ENCODE results near the gene MSX2.

The MSX2 gene

GRCh38 chr5:174721530-174722432 is 2.6 kb upstream of the MSX2 start:
- Mint-ChIP-seq H3K27ac (ENCODE audit: low read depth) (no peak overlapping the region), H3K4me1 (peaks cover 5% of the 10 kb centered on the region), H3K4me3 (no peak overlapping the region), H3K9me3 (no peaks in the 10 kb centered on the region), H3K36me3 (ENCODE audit: insufficient read depth) (no peaks in the 10 kb centered on the region), H3K27me3 (peaks cover 72% of the 10 kb centered on the region)
- DNase-seq (ENCODE audit: low spot score in 2 of 2), result no peak
- no peak for ATAC-seq (replicated peaks; ENCODE audit: extremely low read depth, poor library complexity, severe bottlenecking)

DNA sequence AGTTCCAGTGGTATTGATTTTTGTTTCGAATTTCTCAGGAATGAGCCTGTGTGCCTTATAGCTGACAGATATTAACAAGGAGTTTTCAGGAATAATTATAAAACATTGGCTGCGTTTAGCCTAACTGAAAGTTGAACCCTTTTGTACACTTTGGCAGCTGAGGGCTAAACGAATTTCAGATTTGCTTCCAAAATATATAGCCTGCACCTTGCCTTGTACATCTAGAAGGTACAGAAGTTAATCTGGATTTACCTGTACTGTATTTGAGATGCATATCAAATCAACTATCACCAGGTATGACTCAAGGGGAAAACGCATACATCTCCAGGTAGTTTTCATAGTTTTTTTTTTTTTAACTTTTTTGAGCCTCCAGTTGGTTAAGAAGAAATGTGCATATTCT is 1.9 kb upstream of the MSX2 start:
- H3K27ac Mint-ChIP-seq (ENCODE audit: low read depth), result no peak overlapping the region
- H3K27me3 Mint-ChIP-seq, result peaks cover 79% of the 10 kb centered on the region
- H3K4me3 Mint-ChIP-seq, result no peak overlapping the region
- DNase-seq (ENCODE audit: low spot score in 2 of 2) (no peak), ATAC-seq (replicated peaks; ENCODE audit: extremely low read depth, poor library complexity, severe bottlenecking) (no peak)
- H3K9me3 Mint-ChIP-seq, result no peaks in the 10 kb centered on the region
- no peaks in the 10 kb centered on the region for H3K36me3 Mint-ChIP-seq (ENCODE audit: insufficient read depth)
- peaks cover 5% of the 10 kb centered on the region for H3K4me1 Mint-ChIP-seq

DNA sequence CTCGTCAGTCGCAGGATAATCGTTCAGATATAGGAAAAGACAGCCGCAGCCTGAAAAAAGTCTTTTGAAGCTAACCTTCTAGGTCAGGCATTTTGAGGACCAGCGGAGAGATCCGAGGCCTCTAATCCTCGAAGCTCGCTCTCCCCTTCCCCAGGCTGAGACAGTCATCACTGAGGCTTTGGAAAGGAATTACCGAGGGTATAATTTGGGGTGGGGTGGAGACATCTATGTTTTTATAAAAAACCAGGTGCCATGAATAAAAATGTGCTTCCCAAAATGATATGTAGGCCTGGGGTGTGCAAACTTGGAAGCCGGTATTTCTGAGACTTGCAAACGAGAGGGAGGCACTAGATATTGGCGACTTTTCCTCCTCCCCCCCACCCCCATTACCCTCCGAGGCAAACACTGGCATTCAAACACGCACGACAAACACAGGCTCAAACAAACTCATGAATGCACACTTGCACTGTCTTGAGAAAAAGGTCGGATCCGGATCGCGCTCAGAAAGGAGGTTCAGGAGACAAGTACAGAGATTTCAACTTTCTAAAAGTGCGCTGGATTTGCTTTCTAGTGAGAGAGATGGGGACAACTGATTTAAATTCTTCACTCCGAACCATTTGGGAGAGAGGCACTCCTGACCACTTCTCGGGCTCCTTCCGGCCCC is 935 bp upstream of the MSX2 start:
- DNase-seq (ENCODE audit: low spot score in 2 of 2), result no peak
- no peak for ATAC-seq (replicated peaks; ENCODE audit: extremely low read depth, poor library complexity, severe bottlenecking)
- Mint-ChIP-seq H3K4me3 (peak overlapping the region; percentile 43), H3K4me1 (peaks cover 5% of the 10 kb centered on the region), H3K36me3 (ENCODE audit: insufficient read depth) (no peaks in the 10 kb centered on the region), H3K27me3 (peaks cover 85% of the 10 kb centered on the region), H3K27ac (ENCODE audit: low read depth) (no peak overlapping the region), H3K9me3 (no peaks in the 10 kb centered on the region)

GRCh38 chr5:174723979-174724483 is 351 bp upstream of the MSX2 start:
- Mint-ChIP-seq H3K4me3 (peak overlapping the region; percentile 43), H3K36me3 (ENCODE audit: insufficient read depth) (no peaks in the 10 kb centered on the region), H3K9me3 (no peaks in the 10 kb centered on the region), H3K27me3 (peaks cover 85% of the 10 kb centered on the region), H3K4me1 (peaks cover 5% of the 10 kb centered on the region), H3K27ac (ENCODE audit: low read depth) (no peak overlapping the region)
- ATAC-seq (replicated peaks; ENCODE audit: extremely low read depth, poor library complexity, severe bottlenecking) (no peak), DNase-seq (ENCODE audit: low spot score in 2 of 2) (no peak)

- ATAC-seq (replicated peaks; ENCODE audit: extremely low read depth, poor library complexity, severe bottlenecking), result no peak
- Mint-ChIP-seq H3K36me3 (ENCODE audit: insufficient read depth) (no peaks in the 10 kb centered on the region), H3K27me3 (peaks cover 81% of the 10 kb centered on the region), H3K4me1 (peaks cover 5% of the 10 kb centered on the region), H3K4me3 (no peak overlapping the region), H3K9me3 (no peaks in the 10 kb centered on the region), H3K27ac (ENCODE audit: low read depth) (no peak overlapping the region)
- DNase-seq (ENCODE audit: low spot score in 2 of 2), result no peak
Observed at GRCh38 chr5:174725261-174725990, 1.0 kb downstream of the MSX2 start.

DNA sequence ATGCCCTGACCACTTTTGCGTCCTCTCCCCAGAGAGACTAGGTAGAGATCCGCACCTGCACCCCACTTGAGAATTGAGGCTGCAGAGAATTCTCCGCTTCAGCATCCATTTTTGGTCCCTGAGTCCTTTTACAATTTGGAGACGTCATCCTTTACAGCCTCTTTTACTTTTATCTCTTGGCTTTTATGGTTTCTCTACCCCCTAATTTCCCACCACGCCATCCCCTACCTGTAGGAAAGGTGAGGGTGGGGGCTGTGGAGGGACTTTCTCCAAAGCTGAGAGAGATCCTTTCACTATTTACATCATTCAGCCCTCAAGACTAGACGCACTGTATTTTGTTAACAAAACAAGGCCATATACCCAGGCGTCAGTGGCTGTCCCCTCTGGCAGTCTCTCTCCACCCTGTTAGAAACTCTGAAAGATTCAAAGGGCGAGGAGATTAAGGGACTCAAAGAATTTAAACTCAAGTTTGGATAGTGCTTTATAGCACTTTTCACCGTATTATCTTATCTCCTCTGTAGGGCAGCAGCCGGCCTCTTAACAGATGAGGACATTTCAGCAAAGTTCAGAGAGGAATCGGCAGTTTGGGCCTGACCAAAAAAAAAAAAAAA is 1.7 kb downstream of the MSX2 start:
- Mint-ChIP-seq H3K9me3 (no peaks in the 10 kb centered on the region), H3K36me3 (ENCODE audit: insufficient read depth) (no peaks in the 10 kb centered on the region), H3K4me1 (peaks cover 5% of the 10 kb centered on the region), H3K4me3 (no peak overlapping the region), H3K27ac (ENCODE audit: low read depth) (no peak overlapping the region), H3K27me3 (peaks cover 84% of the 10 kb centered on the region)
- no peak for ATAC-seq (replicated peaks; ENCODE audit: extremely low read depth, poor library complexity, severe bottlenecking)
- DNase-seq (ENCODE audit: low spot score in 2 of 2), result no peak

DNA sequence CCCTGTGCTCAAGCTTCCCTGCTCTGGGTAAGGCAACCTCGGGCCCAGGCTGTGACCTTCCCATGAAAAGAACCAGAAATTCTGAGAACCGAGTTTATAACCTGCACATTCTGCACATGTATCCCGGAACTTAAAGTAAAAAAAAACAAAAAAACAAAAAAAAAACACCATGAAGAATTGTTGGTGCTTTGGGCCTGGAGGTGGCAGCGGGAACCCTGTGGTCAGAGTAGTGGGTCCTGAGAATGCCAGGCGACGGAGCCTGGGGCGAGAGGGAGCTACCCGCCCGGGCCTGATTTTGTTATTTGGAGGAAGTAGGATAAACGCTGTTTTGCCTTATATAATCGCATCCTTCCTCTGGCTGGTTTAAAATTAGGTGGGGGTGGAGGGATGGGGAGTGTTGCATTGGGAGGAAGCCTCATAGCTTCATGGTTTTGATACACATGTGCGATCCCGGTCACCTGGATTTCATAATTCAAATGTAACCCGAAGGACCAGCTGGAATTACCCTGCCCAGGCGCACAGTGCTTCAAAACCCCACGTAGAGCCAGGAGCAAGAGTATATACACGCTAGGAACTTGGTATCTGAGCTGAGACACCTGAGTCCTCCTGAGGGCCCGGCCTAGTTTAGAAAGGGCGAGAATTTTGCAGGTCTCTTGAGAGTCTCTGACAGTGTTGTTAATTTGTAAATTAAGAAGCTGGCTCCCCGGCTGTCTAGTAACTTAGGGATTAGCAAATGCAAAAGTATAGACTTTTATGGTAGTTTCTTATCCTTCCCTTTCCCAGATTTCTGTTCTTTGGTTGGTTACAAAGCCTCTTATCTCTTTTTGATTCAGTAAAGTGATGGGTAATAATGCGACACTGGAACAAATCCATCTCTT is 2.8 kb downstream of the MSX2 start:
- ATAC-seq (replicated peaks; ENCODE audit: extremely low read depth, poor library complexity, severe bottlenecking), result no peak
- H3K36me3 Mint-ChIP-seq (ENCODE audit: insufficient read depth), result no peaks in the 10 kb centered on the region
- no peak overlapping the region for H3K4me3 Mint-ChIP-seq
- H3K27me3 Mint-ChIP-seq, result peaks cover 83% of the 10 kb centered on the region
- H3K27ac Mint-ChIP-seq (ENCODE audit: low read depth), result no peak overlapping the region
- no peak for DNase-seq (ENCODE audit: low spot score in 2 of 2)
- H3K9me3 Mint-ChIP-seq, result no peaks in the 10 kb centered on the region
- peaks cover 5% of the 10 kb centered on the region for H3K4me1 Mint-ChIP-seq

DNA sequence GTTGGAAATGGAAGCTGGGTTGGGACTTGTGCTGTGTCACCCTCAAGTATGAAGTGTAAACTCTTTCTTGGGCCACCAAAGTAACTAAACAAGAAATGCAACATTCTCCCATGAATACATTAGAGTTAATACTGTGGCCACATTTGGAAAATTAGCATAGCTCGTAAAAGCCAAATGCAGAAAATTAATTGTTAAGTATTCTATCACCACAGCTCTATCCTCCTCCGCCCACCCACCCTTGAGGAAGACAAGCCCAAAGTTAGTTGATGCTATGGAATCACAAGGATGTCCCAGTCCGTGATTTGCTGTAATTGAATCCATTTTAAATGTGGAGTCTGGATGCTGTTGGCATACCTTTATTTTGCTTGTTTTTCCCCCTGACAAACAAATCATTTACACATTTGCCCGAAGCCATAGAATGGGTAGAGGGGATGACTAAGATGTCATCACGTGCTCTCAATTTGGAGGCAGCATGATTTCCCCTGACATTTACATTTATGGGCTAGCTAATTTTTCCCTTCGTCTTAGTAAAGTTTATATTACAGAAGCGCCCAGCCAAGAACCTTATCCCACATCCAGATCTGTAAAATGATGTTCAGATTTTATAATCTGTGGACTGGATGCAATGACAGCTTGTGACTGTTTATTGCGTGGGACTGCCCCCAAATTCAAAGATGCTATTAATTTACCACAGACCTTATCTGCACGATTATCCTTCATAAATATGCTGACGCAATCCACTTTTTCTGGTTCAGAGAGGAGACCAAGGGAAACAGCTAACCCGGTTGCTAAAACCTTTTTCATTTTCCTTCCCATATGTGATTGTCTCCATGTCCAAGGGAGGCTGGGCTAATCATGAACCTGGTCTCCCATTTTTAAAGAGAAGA is 3.7 kb downstream of the MSX2 start:
- Mint-ChIP-seq H3K27me3 (peaks cover 83% of the 10 kb centered on the region), H3K27ac (ENCODE audit: low read depth) (no peak overlapping the region), H3K4me1 (peaks cover 5% of the 10 kb centered on the region), H3K9me3 (no peaks in the 10 kb centered on the region), H3K36me3 (ENCODE audit: insufficient read depth) (no peaks in the 10 kb centered on the region), H3K4me3 (no peak overlapping the region)
- ATAC-seq (replicated peaks; ENCODE audit: extremely low read depth, poor library complexity, severe bottlenecking) (no peak), DNase-seq (ENCODE audit: low spot score in 2 of 2) (no peak)

GRCh38 chr5:174729075-174729680 is 4.8 kb downstream of the MSX2 start:
- Mint-ChIP-seq H3K9me3 (no peaks in the 10 kb centered on the region), H3K27me3 (peaks cover 83% of the 10 kb centered on the region), H3K4me1 (peaks cover under 1% of the 10 kb centered on the region), H3K36me3 (ENCODE audit: insufficient read depth) (no peaks in the 10 kb centered on the region), H3K4me3 (no peak overlapping the region), H3K27ac (ENCODE audit: low read depth) (no peak overlapping the region)
- DNase-seq (ENCODE audit: low spot score in 2 of 2), result no peak
- ATAC-seq (replicated peaks; ENCODE audit: extremely low read depth, poor library complexity, severe bottlenecking), result no peak

GRCh38 chr5:174731214-174732035 is 7.0 kb downstream of the MSX2 start:
- no peaks in the 10 kb centered on the region for H3K4me1 Mint-ChIP-seq
- no peak overlapping the region for H3K27ac Mint-ChIP-seq (ENCODE audit: low read depth)
- H3K4me3 Mint-ChIP-seq, result no peak overlapping the region
- ATAC-seq (replicated peaks; ENCODE audit: extremely low read depth, poor library complexity, severe bottlenecking), result no peak
- DNase-seq (ENCODE audit: low spot score in 2 of 2), result no peak
- H3K9me3 Mint-ChIP-seq, result no peaks in the 10 kb centered on the region
- H3K27me3 Mint-ChIP-seq, result peaks cover 90% of the 10 kb centered on the region
- no peaks in the 10 kb centered on the region for H3K36me3 Mint-ChIP-seq (ENCODE audit: insufficient read depth)

Data from central memory CD8-positive, alpha-beta T cell (primary cell).